Kidney capillary endothelial cell (primary cell): Measurements from ENCODE around the gene C1orf94.
A peak's percentile ranks its signal among the peaks of the same experiment; 100 is the strongest.
"Not testable (repeated sequence)": the region's sequence is repeated elsewhere in the genome, so short reads cannot be mapped to it uniquely, and the experiment has no call there.

Experiments
- DNase-seq: peaks from one replicate; pipeline ENCODE4 v3.0.0-alpha.2; 2018; ENCODE audit warnings: low spot score

C1orf94 gene

DNA sequence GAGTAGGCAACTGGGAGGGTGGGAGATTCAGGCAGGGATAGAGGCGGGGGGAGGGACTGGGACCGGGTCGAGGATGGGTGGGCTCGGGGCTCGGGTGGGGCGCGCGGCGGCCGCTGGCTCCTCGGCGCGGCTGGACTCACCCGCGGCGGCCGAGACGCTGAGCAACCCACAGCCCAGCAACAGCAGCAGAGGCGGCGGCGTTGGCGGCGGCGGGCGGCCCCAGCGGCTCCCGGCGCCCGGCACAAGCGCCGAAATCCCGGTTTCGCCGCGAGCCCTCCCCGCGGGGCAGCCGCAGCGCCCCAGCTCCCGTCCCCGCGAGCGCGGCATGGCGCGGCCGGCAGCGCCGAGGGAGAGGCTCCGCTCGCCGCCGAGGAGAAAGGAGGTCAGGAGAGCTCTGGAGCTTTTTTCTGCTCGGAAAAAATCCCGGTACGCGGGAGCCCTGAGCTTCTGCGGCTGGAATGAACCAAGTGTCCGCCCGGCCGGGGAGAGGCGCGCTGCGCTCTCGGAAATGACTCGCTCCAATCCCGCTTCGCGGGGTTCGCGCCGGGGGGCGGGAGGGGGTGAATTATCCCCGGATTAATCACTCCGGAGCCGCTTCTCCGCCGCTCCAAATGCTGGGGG is 11.8 kb upstream of the C1orf94 start, which contains the start of gene CSMD2:
Gene CSMD2, minus strand, starts transcription at position 460 of the 621 bp plus-strand sequence. Its CDS starts 133 bp downstream, at position 327.
- DNase-seq, result peak; percentile 35

DNA sequence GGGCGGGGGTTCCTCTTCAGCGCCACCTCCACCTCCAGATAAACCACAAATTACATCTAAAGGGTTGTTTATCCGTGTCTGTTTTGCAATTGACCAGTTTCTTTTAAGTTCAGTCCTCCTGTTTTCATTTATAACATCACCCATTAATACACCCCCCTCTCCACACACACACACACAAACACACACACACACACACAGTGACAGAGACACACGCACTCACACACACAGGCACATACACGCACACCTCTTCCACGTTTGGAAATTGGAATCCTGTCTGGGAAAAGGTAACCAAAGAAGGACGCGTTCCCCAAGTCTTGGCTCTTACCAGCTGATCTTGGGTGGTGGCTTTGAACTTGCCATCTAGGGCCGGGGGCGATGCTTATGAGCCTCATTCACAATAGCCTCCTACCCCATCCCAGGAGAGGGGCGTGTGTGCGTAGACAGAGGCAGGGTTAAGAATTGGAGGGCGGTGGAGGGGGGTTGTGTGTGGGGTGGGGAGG is 11.2 kb upstream of the C1orf94 start:
- DNase-seq, result no peak

- DNase-seq, result no peak
These were observed 10.5 kb upstream of the C1orf94 start for GRCh38 chr1:34166191-34166624.

- no peak for DNase-seq
These were observed 9.9 kb upstream of the C1orf94 start for GRCh38 chr1:34166625-34167361.

DNA sequence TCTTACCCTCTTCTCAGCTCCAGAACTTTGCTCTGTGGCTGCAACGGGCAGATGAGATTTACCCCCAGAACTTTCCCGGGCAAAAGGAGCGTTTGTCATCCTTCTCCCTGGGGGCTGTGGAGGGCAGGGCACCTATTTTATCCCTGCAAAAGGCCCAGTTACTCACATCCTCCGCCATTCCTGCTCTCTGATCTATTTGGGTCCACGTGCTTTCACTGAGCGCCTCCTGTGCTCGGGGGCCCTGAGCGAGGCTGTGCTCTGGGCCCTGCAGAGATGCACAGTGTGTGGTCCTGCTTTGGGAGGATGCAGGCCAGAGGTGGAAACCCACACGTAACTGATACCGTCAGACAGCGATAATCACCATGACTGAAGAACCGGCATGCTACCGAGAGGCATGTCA is 9.3 kb upstream of the C1orf94 start:
- DNase-seq, result no peak

- DNase-seq, result no peak
These were observed 963 bp upstream of the C1orf94 start for GRCh38 chr1:34175744-34176143.

GRCh38 chr1:34178072-34178471 is 1.4 kb downstream of the C1orf94 start:
- no peak for DNase-seq

DNA sequence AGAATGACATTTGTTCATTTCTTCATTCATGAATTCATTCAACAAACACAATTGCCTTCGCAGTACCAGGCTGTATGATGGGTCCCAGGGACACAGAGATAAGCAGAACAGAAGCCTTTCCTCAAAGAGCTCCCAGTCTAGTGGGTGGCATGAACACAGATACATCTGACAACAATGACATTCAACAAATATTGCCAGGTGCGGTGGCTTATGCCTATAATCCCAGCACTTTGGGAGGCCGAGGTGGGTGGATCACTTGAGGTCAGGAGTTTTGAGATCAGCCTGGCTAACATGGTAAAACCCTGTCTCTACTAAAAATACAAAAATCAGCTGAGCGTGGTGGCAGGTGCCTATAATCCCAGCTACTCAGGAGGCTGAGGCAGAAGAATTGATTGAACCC is 6.7 kb downstream of the C1orf94 start:
- not testable (repeated sequence) for DNase-seq

DNA sequence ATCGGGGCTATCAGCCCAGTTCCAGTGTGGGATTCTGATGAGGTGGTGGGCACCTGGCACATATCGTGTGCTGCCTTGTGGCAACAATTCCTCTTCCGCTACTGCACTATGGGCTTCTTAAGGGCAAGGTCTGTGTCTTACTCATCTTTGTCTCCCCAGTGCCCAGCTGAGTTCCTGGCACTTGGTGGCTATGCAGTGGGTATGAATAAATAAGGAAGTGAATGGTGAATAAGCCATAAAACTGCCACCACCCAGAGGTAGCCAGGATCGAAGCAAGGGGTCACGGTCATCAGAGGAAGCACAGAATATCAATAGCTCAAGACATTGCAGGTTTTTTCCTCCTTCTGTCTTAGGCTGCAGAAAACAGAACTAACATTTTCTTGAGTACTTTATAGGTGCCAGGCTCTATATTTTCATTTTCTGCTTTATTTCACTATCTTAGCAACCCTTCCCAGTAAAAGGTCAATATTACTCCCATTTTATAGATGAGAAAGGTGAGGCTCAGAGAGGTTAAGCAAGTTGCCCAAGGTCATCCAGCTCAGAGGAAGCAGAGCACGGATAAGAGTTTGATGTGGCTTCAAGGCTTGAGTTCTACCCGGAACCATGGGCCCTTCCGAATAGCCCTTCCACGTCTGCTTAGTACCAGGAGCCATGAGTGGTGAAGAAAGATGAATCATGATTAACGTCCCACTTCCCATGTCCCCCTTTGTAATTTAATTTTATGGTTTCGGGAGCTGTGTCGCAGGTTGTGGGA is 10.2 kb downstream of the C1orf94 start:
- DNase-seq, result no peak

GRCh38 chr1:34188418-34188817 is 11.7 kb downstream of the C1orf94 start:
- no peak for DNase-seq

DNA sequence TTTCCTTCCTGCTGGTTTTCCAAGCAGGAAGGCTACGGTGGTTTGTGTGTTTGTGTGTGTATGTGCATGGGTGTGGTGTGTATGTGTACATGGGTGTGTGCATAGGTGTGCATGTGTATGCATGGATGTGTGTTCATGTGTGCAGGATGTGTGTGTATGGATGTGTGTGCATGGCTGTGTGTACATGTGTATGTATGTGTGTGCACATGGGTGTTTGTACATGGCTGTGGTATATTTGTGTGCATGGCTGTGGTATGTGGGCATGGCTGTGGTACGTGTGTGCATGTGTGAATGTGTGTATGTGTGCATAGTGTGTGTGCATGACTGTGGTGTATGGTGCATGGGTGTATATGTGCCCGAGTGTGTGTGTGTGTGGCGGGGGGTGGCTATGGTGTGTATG is 12.3 kb downstream of the C1orf94 start:
- DNase-seq, result no peak

DNA sequence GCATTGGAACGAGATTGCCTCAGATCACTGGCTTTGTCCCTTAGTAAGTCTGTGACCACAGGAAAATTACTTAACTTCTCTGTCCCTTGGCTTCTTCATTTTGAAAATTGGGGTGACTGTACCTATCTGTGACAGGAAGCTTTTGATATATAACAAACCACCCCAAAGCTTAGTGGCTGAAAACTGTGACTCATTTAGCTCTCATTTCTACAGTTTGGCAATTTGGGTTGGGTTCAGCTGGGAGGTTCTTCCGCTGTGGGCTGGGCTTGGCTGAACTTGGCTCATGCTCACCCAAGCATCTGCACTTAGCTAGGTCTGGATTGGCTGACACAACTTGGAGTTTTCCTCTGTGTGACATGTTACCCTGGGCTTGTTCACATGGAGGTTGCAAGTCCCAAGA is 14.0 kb downstream of the C1orf94 start:
- no peak for DNase-seq

DNA sequence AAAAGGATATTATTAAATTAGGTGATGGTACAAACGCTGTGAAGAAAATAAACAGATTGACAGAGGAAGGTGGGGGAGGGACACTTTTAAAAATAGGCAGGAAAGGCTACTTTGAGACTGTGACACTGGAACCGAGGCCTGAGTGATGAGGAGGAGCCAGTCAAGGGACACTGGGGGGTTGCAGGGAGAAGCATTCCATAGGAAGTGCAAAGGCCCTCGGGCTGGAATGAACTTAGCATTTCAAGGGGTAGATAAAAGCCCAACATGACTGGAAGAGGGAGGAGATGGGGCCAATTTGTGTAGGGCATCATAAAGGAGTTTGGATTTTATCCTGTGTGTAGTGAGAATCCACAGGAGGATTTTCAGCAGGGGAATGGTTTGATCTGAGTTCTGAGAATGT is 15.9 kb downstream of the C1orf94 start:
- no peak for DNase-seq

DNA sequence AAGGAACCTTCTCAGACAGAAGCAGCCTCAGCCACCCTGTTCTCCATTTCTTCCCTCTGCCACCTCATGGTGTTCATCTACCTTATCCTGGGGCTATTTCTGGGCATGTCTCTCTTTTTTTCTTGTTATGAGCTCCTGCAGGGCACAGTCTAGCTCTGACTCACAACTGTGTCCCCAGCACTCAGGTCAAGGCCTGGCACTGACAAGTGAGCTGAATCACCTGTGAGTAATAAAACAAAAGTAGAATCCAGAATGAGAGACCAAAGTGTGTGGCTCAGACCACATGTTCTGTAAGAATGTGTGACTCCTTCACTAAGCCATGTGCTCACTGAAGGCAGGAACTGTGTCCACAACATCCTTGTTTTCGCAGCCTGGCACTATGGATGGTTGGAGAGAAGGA is 23.2 kb downstream of the C1orf94 start:
- DNase-seq, result peak; percentile 38

DNA sequence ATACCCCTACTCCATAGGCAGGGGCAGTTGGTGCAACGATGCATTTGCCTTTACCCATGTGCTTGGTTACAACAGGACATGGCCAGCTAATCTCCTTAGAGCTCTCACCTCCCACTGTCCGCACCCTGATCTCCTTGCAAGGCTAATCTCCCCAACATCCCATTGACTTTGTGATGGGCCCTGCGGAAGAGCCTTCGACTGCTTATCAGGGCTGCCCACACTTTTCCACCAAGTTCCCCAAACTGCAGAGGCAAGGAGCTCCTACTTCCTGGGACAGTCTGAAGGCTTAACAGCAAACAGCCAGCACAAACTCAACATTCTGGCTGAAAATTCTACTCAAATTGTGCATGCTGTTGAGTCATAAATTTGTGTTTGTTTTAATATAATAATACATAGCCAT is 36.0 kb downstream of the C1orf94 start:
- DNase-seq, result no peak

DNA sequence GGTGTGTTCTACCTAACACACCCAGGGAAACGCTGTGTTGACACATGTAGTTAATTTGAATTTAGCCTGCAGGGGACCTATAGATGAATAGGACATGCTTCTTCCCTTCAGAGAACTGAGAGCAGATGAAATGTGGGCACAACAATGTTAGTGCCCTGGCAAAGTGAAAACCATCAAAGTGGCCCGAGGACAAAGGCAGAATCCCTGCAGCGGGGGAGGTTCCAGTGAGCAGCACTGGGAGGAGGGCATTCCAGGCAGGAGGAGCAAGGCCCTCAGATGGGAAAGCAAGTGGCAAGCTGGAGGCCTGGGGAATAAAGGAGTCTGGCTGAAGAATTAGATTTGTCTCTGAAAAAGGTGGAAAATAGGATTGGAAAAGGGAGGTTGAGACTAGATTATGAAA is 37.2 kb downstream of the C1orf94 start:
- no peak for DNase-seq

GRCh38 chr1:34231441-34231840 is 54.7 kb downstream of the C1orf94 start:
- DNase-seq, result no peak

DNA sequence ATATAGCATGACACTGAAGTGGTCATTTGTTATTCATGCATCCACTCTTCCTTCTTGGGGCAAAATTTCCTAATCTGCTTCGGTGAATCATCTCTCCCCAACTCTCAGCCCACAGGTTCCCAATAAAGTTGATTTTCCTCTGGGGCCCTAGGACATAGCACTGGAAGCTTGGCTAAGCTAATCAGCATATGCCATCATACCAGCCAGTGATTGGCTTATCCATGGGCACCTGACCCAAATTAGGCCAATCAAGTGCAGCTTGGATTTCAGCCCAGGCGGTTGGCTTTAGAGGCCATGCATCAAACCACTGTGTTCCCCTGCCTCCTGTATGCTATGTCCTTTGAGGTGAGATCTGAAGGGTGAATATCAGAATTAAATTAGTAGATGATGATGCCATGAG is 58.9 kb downstream of the C1orf94 start:
- no peak for DNase-seq

- DNase-seq, result no peak
These were observed 59.4 kb downstream of the C1orf94 start for GRCh38 chr1:34236089-34236488.

DNA sequence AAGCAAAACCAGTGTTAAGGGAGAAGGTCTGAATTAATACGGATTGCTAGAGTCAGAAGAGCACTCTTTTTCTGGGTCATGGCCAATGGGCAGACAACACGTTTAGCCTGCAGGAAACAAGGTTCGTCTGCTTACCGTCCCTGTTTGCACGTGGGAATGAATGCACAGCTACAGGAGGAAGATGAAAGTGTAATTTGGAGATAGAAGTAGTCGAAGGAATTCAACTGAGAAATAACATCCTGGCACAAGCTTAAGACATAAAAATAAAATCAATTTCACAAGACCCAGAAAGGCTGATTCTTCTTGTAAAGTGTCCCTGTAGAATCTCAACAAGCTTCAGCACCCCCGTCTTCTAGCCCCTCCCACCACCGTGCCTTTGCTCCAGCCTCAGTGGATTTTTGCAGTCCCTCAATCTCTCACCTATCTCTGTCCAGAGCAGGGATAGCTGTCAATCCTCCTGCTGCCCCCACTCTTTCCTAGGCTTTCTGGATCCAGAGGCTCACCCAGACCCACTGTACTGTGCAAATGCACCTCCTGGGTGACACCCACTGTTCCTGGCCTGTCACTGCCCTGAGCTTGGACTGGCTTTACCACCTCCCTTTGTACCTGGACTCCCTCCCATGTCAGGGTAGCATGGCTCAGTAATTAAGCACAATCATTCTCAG is 60.6 kb downstream of the C1orf94 start:
- no peak for DNase-seq

- DNase-seq, result no peak
These were observed 69.3 kb downstream of the C1orf94 start for GRCh38 chr1:34245967-34246366.

- DNase-seq, result no peak
These were observed 73.6 kb downstream of the C1orf94 start for GRCh38 chr1:34250342-34250741.
